GM19463 (cell line): ENCODE results near the gene RNF20.
"Not testable (repeated sequence)": the region's sequence is repeated elsewhere in the genome, so short reads cannot be mapped to it uniquely, and the experiment has no call there.

Source experiments
- ATAC-seq: cut with Tn5 transposase; IDR thresholded peaks from one replicate; pipeline ENCODE4 v1.9.1; 2021; ENCODE audit warnings: mild to moderate bottlenecking, moderate library complexity; ENCODE audit not compliant: unreplicated experiment

Gene RNF20

DNA sequence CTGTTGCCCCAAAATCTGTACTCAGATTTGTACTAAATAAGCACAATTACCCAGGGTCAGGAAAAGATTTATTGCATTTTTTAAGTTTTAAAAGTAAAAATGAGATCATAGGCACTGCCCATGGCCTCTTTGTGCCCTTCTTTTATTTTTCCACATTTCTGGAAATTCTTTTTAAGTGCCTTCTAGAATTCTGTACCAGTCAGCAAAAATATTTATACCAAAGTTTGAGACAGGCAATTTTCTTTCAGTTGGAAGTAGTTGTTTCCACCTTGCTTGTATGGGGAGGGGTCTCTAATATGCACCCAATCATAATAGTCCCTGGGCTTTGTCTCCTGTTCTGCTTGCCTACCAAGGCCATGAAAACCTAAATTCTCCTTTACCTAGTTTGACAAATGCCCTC is 5.6 kb upstream of the RNF20 start:
- ATAC-seq, result no peak

DNA sequence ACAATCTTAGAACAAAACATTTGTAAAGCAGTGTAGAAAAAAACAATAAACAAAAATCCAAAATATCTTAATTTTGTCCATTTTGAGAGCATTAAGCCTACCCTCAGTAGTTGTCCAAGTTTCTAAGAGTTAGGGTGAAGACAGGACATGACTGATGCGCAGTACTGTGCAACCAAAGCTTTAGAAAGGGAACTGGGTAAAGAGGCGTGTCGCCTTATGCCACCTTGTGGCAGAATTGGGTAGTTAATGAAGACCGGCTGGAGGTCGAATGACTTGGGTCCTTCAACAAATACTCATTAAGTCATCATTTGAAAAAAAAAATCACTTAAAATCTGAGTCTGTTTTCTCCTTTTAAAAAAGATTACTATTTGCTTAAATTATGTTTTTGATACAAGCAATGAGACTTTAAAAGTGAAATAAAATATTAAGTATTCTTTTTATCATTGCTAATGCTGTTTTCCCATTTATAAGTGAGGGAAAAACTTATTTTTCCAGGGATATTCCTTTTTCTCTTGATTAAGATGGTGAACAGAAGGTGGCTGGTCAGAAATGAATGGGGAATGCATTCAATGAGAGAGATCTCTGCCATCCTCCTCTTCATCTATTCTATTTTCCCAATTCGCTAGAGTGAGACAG is 3.5 kb upstream of the RNF20 start:
- peak; percentile 33 for ATAC-seq

DNA sequence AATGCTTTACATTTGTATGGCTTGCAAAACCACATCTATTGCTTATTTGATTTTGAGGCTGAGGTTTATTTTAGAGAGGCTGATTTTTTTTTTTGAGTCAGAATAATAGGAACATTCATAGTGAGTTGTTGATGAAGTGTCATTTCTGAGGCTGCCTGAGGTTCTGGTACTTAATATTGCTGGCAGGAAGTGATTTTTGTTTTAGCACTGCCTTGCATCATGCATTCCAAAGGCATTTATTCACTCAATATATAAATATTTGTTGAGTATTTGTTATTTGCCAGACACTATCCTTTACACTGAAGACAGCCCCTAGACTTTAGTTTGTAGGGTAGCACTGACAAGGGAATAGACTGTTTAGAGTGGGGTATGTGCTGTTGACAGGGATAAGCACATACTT is 2.7 kb downstream of the RNF20 start:
- ATAC-seq, result no peak

DNA sequence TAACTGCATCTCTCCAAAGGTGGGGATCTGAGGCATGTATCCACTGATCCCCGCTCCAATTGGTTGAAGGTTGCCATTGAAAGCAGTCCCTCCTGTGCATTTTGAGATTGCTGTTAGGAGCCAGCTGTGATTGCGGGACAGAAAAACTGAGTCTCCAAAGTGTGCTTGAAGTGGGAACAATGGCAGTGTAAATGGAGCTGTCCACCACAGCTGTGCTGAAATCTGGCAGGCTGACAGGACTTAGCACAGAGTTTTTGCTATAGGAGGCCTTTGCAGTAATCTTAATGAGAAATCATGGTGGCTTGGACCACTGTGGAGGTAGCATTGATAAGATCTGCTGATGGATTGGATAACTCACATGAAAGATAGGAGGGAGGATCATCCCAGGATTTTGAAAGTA is 3.3 kb downstream of the RNF20 start:
- no peak for ATAC-seq

DNA sequence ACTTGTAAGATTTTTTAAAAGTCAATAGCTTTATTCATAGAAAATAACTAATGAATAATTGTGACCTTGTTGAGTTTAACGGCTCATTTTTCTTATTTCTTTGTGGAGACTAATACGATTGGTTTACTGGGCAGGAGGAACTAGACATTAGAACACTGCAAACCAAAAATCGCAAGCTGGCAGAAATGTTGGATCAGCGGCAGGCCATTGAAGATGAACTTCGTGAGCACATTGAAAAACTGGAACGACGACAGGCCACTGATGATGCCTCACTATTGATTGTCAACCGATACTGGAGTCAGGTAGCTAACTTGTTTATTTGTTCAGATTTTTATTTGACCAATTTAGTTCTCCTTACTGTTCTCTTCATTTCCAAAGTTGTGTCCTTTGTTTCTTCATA is 6.4 kb downstream of the RNF20 start:
- ATAC-seq, result no peak

DNA sequence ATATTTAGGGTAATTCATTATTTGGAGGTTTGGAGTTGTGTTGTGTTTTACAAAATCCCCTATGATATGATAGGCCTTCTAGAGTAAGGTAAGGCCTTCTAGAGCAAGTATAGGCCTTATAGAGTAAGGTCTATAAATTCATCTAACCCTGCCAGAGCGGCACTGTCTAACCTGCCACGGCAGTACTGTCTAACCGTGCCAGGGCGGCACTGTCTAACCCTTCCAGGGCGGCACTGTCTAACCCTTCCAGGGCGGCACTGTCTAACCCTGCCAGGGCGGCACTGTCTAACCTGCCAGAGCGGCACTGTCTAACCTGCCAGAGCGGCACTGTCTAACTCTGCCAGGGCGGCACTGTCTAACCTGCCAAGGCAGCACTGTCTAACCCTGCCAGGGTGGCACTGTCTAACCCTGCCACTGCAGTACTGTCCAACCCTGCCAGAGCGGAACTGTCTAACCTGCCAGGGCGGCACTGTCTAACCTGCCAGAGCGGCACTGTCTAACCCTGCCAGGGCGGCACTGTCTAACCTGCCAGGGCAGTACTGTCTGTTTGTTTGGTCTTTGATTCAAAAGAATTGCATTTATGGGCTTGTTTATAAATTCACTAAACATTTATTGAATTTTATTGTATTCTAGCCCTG is 9.6 kb downstream of the RNF20 start:
- ATAC-seq, result no peak

DNA sequence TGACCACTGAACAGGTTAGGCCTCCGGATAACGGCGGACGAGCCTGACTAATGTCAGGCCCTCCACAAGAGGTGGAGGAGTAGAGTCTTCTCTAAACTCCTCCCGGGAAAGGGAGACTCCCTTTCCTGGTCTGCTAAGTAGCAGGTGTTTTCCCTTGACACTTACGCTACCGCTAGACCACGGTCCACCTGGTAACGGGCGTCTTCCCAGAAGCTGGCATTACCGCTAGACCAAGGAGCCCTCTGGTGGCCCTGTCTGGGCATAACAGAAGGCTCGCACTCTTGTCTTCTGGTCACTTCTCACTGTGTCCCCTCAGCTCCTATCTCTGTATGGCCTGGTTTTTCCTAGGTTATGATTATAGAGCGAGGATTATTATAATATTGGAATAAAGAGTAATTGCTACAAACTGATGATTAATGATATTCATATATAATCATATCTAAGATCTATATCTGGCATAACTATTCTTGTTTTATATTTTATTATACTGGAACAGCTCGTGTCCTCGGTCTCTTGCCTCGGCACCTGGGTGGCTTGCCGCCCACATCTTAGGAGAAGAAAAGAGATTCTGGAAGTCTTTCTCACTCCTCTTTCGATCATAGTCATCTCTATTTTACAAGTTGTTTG is 15.9 kb downstream of the RNF20 start:
- ATAC-seq, result not testable (repeated sequence)

DNA sequence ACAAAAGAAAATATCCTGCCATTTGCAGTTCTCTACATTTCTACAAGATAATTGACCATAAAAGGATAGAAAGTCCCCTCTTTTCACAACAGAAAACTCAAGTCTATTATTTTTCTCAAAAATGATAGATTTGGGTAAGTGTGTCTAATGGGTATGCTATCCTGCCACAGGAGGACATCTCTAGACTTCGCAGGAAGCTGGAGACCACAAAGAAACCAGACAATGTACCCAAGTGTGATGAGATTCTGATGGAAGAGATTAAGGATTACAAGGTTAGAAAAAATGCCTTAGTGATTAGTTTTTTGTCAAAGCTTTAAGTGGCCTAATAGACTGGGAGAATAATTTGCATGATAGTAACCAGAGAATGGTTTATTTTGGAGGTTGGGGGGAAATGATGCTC is 28.1 kb downstream of the RNF20 start:
- no peak for ATAC-seq

DNA sequence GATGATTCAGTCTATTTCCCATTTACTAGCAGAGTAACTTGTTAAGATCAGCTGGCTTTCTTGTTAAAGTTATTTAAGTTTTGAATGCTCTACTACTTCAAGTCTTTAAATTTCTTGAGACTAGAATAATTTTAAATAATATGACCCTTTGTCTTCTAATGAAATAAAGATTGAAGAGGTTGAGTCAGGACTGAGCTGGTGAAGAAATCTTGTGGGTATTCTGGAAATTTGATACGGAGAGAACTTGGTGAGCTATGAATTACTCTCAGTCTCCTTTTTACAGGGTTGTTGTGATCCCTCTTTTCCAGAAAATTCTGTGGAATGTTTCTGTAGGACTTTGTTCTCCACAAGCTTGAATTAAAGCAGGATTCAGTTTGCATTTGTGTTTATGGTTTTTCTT is 29.3 kb downstream of the RNF20 start:
- no peak for ATAC-seq

DNA sequence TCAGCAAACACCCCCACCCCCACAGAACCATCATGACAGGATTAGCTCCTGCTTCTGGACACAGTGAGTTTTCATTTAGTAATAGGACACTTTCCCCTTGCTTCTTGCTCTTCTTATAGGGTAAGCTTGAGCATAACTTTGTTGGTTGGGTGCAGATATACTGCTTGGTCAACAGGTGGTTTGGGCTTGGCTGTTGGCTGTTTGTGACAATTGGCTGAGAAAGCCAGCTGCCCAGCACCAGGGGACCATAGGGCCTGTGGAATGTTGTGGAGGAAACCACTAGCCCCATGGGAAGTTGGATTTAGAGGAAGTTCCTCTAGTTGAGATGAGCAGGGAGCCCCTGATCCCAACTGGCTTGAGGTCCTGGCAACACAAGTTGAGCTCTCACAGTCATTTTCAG is 30.6 kb downstream of the RNF20 start:
- ATAC-seq, result no peak

DNA sequence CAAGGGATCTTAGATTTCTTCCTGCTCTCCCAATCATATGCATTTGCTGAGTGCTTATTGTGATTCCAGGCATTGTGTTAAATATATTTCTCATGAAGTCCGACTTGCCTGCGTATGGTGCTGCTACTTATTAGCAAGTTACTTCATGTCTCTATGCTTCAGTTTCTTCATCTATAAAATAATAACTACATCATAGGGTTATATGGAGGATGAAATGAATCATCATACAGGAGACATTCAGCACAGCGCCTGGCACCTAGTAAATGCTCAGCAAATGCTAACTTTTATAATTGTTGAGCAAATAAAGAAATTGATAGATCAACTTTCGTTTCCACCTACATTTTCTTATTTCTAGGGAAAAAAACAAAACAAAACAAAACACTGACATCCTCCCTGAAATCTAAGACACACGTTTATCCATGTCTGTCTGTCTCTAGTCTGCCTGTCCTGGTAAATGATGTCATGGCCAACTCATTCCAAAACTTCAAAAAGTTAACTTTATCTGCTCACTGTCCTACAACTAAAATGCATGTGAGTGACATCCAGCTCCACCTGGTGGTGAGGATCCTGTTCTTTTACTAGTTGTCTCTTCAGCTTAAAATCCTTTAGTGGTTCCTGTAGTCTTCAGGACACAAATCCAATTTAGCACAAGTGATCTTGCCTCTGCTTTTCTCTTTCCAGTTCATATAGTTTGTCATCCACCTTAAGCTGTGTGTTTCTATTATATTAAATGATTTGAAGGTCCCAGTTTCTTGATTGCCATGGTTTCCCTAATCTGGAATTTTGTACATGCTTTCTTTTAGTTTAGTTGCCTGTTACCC is 33.5 kb downstream of the RNF20 start:
- peak; percentile 75 for ATAC-seq

DNA sequence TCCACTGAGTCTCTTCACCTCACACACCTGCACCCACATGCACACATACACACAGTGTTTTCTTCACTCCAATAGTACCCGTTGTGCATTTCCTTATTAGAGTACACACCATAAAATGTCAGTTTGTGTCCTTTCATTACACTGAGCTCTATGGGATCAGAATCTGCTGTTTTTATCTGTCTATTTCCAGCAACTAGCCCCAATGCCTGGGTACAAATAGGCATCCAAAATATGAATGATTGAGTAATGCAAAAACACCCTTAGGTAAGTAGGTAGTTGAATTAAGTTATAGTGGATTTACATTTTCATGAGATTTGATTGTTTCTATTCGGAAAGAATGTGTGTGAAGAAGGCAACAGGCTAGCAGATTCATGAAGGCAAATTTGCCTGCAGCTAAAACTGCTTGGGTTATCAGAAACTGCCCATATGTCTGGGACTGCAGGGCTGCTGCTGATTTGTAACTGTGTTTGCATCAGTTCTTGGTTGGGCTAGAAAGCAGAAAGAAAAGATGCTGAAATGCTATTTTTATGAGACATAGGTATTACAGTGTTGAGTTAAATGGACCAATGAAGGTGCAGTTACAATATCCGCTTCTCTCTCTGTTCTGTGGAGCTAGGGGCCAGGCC is 34.2 kb downstream of the RNF20 start:
- no peak for ATAC-seq

DNA sequence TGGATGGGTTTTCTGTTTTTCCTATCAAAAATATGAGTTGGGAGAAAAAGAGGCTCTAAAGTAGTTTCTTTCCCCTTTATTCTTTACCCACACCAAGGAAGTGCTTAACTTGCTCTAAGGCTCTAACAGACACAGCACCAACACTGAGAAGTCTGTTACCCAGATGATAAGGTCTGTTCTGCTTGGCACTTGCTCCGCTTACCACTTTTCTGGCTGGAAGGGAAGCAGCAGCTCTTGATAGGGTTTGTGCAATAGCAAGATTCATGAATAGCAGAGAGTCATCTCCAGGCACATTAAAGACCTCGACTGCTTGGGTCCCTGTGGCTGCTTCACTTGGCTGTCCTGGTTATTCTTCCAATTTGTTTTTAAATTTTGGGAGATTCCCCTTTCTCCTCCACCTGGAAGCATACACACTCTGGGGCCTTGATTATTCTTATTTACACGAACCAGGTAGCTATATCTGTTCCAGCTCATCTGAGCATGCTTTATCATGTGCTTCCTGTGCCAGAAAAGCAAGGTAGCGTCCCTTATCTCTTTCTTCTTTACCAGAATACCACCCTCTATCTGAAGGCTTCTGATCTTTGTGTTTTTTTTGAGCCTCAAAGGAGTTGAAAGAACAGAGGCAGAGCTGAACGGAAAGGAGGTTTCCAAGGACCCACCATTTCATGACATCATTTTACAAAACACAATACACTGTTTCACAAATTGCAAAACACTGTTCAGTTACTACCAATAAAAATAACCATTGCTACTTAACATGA is 36.3 kb downstream of the RNF20 start:
- no peak for ATAC-seq

DNA sequence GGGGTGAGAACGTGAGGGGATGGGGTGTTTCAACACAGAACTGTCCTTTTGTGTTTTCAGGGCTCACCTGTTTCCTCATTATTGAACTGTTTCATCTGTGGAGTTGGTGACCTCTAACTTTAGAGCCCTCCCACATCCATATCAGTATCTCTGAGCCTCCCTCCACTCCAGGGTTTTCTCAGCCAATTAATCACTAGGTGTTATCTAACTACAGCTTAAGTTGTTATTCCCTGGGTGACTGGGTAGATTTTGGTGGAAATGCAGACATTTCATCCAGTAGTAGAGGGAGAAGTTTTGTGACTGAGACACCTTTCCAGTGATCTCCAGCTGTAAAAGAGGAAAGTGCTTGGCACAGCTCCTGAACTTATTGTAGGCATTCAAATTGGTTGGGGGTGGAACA is 37.5 kb downstream of the RNF20 start:
- ATAC-seq, result no peak

DNA sequence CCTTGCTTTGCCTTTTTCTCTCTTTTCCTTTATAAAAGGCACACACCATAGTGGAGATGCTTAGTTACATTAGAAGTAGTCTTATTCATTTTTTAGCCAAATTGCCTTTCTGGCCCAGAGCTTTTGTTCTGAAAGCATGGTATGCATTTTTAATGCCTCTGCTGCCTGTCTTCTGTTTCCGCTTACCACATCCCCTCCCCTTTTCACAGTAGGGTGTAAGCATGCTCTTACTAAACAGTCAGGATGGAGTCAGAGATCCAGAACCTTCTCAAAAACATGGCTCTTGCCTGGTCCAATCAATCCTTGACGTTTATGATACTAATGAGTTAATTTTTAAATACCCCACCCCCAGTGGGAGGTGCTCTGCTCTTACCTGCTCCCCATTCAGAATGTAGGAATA is 38.7 kb downstream of the RNF20 start:
- ATAC-seq, result no peak

DNA sequence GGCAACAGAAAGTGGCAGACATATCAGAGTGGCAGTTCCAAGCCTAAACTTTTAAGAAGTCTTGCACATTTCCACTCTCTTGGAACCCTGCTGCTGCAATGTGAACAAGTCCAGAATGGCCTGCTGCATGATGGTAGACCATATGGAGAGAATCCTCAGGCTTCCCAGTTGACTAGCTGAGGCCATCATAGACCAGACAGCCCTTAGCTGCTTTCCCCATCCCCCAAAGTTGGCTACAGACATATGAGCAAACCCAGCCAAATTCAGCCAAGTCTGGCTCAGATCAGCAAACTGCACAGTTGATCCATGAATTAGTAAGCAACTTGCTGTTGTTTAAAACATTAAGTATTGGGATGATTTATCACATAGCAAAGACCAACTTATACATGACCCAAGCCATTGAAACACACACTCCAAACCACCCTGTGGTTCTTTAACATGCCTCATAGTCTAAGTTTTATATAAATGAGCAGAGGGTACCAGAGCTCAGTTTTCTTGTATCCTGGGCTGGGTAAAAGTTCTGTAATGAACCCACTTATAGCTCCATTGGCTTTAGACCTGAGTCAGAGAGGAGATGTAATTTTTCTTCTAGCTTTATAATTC is 41.2 kb downstream of the RNF20 start:
- ATAC-seq, result no peak

DNA sequence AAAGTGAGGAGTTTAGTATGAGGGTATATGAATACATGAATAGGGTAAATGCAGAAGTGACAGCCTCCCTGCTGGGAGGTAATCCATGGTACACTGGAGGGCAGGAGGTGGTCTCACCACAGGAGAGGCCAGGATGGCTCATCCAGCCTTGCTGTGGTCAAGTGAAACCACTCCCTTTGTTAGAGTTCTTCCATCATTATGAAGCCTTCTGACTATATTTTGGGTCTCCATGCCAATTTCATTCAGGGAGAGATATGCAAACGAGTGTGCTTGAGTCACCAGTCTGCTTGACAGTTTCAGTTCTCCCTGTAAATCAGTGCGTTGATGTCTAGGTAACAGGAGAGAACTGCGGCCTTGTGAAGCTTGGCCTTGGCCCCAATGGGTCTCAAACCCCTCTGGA is 44.7 kb downstream of the RNF20 start:
- ATAC-seq, result peak; percentile 70

DNA sequence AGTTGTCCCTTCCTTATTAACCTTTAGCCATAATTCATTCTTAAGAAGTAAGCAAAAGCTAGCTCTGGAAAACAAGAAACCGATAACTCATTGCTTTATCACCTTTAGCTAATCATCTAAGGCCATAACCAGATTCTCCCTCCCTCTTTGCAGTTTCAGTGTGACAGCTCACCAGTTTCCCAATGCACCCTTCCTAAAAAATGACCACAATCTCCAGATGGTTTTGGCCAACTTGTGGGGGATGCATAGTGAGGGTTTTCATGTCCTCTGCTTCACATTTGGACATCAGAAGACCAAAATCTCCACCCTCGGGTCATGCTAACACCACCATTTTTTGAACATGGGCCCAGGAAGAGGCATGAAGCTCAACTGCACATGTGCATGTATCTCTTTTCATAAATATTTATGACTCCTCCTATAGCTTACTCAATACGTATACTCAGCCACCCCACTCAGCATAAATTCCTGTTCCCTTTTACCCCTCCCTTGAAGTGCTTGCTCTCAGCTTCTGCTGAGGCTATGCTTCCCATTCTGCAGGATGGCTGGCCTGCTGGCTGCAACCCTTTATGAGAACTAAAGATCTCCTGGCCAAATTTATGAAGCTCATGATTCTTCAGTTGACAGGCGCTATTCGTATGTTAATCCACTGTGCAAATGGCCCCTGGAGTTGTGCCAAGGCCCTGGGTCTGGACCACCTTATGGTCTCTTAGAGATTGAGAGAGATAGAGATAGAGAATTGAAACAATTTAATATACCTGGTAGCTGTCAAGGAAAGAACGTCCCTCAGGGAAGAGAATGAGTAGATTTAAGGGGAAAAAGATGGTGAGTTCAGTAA is 46.3 kb downstream of the RNF20 start:
- ATAC-seq, result no peak

DNA sequence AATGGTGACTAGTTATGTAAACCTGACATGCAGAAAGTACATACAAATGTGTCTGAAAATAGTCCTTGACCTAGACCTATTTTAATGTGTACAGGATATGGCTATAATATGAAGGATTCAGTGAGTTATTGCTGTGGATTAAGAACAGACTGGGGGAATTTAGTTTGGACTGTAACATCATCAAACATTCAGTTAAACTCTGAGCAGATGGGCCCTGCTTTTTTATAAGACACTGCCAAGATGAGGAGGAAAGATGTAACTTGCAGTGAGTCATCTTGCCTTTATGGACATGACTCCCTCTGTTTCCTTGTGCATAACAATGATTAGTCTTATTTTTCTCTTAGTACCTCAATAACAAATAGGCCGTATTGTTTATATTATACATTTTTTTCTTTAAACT is 48.9 kb downstream of the RNF20 start:
- no peak for ATAC-seq
